PC-9 (cell line): ENCODE measurements around the gene DIAPH2.

Experiments
- CTCF ChIP-seq: fragments of 200-600 bp; sonication (generic); conservative IDR thresholded peaks from 2 replicates; pipeline ENCODE4 v1.6.1; 2017; ENCODE audit warnings: mixed run types, antibody characterized with exemption, mild to moderate bottlenecking, moderate library complexity
- EZH2 ChIP-seq: fragments of 200-600 bp; sonication (generic); IDR thresholded peaks from 2 replicates; pipeline ENCODE4 v1.8.0; 2017; ENCODE audit warnings: antibody characterized with exemption, low read depth

GRCh38 chrX:97619499-97619898 lies 934.9 kb downstream of the DIAPH2 start:
- TF ChIP-seq CTCF: no peak
- no peak for TF ChIP-seq EZH2
